ENCODE measurements around the gene SARS1. TPM values are rescaled to one million over a fixed set of nuclear protein-coding genes. Genes with fewer than 3 reads are reported as not detected.

The SARS1 gene
- total and polyA plus RNA-seq, 2 of the 13 experiments (the other 11 are each of a cell fraction or from before 2014, with no cell fraction given): 103 to 134 TPM

GRCh38 chr1:109213345-109213823 is 334 bp upstream of the SARS1 start (continued):
- no peak for TF ChIP-seq HMGXB3 (CRISPR knock-in tag; IDR thresholded peaks at IDR 0.05; ENCODE audit: borderline replicate concordance)
- TF ChIP-seq ZC3H4 (CRISPR knock-in tag; IDR thresholded peaks at IDR 0.05; ENCODE audit: borderline replicate concordance): no peak
- TF ChIP-seq ZNF773 (CRISPR knock-in tag; IDR thresholded peaks at IDR 0.05; ENCODE audit: borderline replicate concordance): no peak
- no peak for TF ChIP-seq ZNF598 (CRISPR knock-in tag; IDR thresholded peaks at IDR 0.05; ENCODE audit: borderline replicate concordance)
- TF ChIP-seq IKZF5 (CRISPR knock-in tag; IDR thresholded peaks at IDR 0.05): 0 out of 2 replicates have a peak, but pooled peaks have one; percentile 17
- TF ChIP-seq DR1 (CRISPR knock-in tag; IDR thresholded peaks at IDR 0.05): peak; percentile 42; the same call in 1 of the 2 replicates
- peak; percentile 36; the same call in 1 of the 2 replicates for TF ChIP-seq KLF9 (CRISPR knock-in tag; IDR thresholded peaks at IDR 0.05; ENCODE audit: low read depth)
- TF ChIP-seq MYNN (CRISPR knock-in tag; IDR thresholded peaks at IDR 0.05; ENCODE audit: low read depth): no peak
- TF ChIP-seq RARG (CRISPR knock-in tag; IDR thresholded peaks at IDR 0.05; ENCODE audit: low read depth): no peak
- TF ChIP-seq CC2D1A (CRISPR knock-in tag; IDR thresholded peaks at IDR 0.05): no peak
- TF ChIP-seq POLR2A (IDR thresholded peaks at IDR 0.05; ENCODE audit: insufficient read depth in 1 of 2, low read depth in 2 of 2, low read length in 2 of 2): peak in 1 of 2 experiments; percentile 85; a peak in 2 of 4 replicates
- no peak for TF ChIP-seq ATM (IDR thresholded peaks at IDR 0.05; ENCODE audit: borderline replicate concordance)
- no peak for TF ChIP-seq ZNF414 (CRISPR knock-in tag; IDR thresholded peaks at IDR 0.05)
- TF ChIP-seq XRCC5 (optimal IDR thresholded peaks at IDR 0.05; ENCODE audit: low read length): no peak
- no peak for TF ChIP-seq SIN3A (IDR thresholded peaks at IDR 0.05; ENCODE audit: borderline replicate concordance, low read depth, low read length)
- TF ChIP-seq SMARCE1 (IDR thresholded peaks at IDR 0.05; ENCODE audit: borderline replicate concordance): no peak
- no peak for TF ChIP-seq ZNF737 (CRISPR knock-in tag; IDR thresholded peaks at IDR 0.05; ENCODE audit: borderline replicate concordance)
- 0 out of 2 replicates have a peak, but pooled peaks have one; percentile 4 for TF ChIP-seq HES4 (CRISPR knock-in tag; IDR thresholded peaks at IDR 0.05; ENCODE audit: borderline replicate concordance)
- no peak for TF ChIP-seq ZBTB42 (CRISPR knock-in tag; IDR thresholded peaks at IDR 0.05)
- no peak for TF ChIP-seq NR2C2 (CRISPR knock-in tag; IDR thresholded peaks at IDR 0.05; ENCODE audit: borderline replicate concordance)
- TF ChIP-seq ZGPAT (CRISPR knock-in tag; IDR thresholded peaks at IDR 0.05): no peak
- TF ChIP-seq MAZ (IDR thresholded peaks at IDR 0.05; ENCODE audit: borderline replicate concordance, low read depth, low read length): 0 out of 2 replicates have a peak, but pooled peaks have one; percentile 48
- no peak for TF ChIP-seq MAZ (CRISPR knock-in tag; IDR thresholded peaks at IDR 0.05; ENCODE audit: low read depth)
- TF ChIP-seq KDM6A (CRISPR knock-in tag; IDR thresholded peaks at IDR 0.05; ENCODE audit: low read depth): no peak
- no peak for TF ChIP-seq ZNF350 (CRISPR knock-in tag; IDR thresholded peaks at IDR 0.05; ENCODE audit: borderline replicate concordance, low read depth)

All from HepG2 (cell line).